GM19397 (cell line): Measurements from ENCODE around the gene MAP3K5.
"Not testable (repeated sequence)": the region's sequence is repeated elsewhere in the genome, so short reads cannot be mapped to it uniquely, and the experiment has no call there.

ENCODE experiments used
- ATAC-seq: cut with Tn5 transposase; IDR thresholded peaks from one replicate; pipeline ENCODE4 v1.9.1; 2021; ENCODE audit warnings: mild to moderate bottlenecking, moderate library complexity; ENCODE audit not compliant: unreplicated experiment

MAP3K5 gene

DNA sequence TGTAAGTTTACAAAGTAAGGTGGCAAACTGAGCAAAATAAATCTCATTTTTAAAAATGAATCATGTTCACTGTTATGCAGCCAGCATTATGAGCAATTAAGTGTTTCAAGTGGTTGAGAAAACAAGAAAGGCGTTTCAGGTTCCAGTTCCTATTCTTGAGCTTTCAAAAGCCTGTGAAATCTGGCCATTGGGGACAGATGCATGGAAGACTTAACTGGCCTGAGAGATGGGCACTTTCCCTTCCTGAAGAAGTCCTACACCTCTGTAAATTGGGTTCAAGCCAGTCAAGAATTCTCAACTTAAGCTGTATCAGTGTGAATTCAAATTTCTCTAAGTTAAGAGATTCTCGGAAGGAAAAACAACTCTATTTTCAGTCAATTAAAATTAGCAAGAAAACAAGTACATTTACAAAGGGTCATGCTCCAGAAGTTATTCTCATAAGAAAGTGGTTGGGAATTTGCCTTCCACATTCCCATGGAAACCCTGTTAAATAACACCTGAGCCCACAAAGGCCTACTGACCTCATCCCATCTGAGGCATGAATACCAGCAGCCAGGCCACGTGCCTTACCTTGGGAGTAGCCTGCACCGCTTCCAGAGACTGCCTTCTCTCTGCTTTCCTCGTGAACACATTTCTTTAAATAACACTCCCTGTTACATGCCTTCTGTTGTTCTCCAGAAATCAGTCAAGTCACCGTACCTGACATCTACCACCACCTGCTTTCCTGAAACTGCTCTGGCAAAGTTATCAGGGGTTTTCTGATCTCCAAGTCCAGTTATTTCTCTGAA, 19.4 kb downstream of the MAP3K5 start:
- peak; percentile 64 for ATAC-seq

DNA sequence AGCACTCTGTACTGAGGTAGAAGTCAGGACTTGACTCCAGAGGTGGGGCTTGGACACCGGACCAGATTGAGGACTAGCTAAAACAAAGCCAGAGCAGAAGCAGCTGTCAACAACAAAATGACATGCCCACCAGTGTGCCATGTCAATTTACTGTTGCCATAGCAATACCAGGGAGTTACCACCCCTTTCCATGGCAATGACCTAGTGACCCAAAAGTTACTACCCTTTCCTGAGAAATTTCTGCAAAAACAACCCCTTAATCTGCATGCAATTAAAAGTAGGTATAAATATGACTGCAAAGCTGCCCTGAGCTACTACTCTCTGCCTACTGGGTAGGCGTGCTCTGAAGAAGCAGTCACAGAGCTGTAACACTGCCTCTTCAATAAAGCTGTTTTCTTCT, 21.0 kb downstream of the MAP3K5 start:
- no peak for ATAC-seq

DNA sequence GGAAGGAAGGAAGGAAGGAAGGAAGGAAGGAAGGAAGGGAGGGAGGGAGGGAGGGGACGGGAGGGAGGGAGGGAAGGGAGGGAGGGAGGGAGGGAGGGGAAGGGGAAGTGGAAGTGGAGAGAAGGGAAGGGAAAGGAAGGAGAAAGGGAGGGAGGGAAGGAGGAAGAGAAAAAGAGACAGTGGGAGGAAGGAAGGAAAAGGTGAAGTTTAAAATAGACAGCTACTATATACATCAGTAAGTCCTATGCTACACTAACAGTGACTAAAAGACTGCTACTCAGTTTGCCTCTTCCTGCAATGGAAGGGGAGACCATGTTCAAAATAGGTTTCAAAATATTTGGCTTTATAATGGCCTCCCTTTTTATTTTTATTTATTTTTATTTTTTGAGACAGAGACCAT, 22.5 kb downstream of the MAP3K5 start:
- no peak for ATAC-seq

DNA sequence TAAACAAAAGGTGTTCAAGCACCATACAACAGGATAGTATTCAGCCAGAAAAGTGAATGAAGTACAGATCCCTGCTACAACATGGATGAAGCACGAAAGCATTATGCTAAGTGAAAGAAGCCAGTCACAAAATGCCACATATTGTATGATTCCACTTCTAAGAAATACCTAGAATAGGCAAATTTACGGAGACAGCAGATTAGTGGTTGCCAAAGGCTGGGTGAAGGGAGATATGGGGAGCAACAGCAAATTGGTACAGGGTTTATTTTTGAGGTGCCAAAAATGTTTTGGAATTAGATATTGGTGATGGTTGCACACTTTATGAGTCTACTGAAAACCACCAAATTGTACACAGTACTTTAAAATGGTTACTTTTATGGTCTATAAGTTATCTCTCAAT, 23.2 kb downstream of the MAP3K5 start:
- ATAC-seq: no peak

GRCh38 chr6:136767570-136768309, 24.5 kb downstream of the MAP3K5 start:
- ATAC-seq: no peak

- ATAC-seq: no peak
Observed at GRCh38 chr6:136767103-136767502, 25.2 kb downstream of the MAP3K5 start.

DNA sequence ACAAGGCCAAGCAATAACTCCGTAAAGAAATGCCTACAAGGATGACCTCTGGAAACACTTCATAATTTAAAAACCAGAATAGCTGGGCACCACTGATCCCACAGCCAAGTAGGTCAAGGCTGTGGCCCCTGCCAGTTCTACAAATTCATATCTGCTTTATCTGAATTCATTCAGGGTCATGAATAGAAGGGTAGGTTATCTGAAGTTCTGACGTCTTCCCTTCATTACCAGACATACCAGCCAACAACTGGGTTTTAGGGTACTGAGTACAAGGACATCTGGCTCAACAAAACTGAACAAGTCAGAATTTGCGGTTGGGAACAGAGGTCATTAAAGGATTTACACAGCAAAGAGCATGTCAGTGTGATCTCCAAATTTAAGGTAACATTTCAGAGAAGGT, 26.0 kb downstream of the MAP3K5 start:
- no peak for ATAC-seq

- ATAC-seq: no peak
Observed at GRCh38 chr6:136764517-136764993, 27.7 kb downstream of the MAP3K5 start.

DNA sequence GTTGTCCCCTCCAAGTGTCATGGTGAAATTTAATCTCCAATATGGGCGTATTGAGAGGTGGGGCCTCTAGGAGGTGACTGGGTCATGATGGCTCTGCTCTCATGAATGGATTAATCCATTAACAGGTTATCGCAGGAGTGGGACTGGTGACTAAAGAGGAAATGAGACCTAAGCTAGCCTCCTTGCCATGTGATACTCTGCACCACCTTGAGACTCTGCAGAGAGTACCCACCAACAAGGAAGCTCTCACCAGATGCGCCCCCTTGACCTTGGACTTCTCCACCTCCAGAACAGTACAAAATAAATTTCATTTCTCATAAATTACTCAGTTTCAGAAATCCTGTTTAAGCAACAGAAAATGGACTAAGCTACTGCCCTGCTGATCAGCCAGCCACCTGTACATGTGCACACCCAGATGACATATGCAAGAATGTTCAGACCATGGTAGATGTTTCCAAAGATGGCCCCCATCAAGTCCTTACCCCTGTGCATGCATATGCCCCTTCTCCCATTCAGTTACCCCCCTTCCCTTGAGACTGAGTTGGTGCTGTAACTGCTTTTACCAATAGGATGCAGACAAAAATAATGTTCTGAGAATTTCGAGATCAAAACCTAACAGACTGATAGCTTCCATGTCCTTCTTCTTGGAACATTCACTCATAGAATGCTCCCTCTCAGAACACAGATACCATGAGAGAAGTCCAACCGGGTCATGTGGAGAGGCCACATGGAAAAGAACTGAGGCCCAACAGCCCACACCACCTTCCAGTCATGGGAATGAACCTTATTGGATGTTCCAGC, 28.4 kb downstream of the MAP3K5 start:
- peak; percentile 44 for ATAC-seq

DNA sequence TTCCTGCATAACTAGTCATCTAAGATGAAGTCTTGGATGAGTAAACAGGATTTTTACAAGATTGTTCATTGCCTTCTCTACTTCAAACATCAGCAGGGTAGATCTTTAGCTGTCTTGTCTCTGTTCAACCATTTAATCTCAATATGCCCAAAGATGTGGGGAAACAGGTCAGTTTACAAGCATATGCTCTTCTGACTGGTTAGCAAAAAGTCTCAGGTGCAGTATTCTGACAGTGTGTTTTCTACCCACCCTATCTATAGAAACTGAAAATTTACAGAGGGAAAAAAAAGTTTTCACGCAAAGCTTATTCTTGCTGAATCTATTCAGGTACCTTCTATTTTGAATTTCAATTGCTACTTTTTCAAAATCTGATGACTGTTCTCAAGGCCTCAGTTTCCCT, 29.0 kb downstream of the MAP3K5 start:
- ATAC-seq: peak; percentile 23

- ATAC-seq: no peak
Observed at GRCh38 chr6:136762022-136762975, 30.0 kb downstream of the MAP3K5 start.

- ATAC-seq: no peak
Observed at GRCh38 chr6:136761227-136761922, 30.9 kb downstream of the MAP3K5 start.

DNA sequence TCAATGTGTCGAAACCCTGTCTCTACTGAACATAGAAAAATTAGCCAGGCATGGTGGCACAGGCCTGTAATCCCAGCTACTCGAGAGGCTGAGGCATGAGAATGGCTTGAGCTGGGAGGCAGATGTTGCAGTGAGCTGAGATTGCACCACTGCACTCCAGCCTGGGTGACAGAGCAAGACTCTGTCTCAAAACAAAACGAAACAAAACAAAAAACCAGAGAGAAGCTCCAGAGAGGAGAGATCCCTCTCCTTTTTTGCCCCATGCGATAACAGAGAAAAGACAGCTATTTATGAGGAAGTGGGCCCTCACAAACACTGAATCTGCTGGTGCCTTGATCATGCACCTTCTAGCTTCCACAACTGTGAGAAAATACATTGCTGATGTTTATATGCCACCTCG, 31.5 kb downstream of the MAP3K5 start:
- not testable (repeated sequence) for ATAC-seq

DNA sequence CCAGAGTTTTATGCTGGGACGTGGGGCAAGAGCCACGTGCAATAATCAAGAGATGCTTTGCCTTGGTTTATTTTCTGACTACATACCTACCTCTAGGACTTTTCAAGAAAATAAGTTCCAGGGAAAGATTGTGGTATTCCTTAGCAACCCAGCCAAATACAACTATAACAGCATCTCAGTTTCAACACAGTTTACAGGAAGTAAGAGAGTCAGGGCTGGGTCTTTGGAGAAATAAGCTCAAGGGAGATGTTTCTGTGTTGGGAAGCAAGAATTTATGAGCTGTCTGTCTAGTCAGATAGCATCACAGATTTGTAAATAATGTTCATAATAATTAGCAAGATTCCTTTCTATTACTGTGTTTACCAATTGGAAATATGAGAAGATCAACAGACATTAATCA, 35.1 kb downstream of the MAP3K5 start:
- no peak for ATAC-seq

DNA sequence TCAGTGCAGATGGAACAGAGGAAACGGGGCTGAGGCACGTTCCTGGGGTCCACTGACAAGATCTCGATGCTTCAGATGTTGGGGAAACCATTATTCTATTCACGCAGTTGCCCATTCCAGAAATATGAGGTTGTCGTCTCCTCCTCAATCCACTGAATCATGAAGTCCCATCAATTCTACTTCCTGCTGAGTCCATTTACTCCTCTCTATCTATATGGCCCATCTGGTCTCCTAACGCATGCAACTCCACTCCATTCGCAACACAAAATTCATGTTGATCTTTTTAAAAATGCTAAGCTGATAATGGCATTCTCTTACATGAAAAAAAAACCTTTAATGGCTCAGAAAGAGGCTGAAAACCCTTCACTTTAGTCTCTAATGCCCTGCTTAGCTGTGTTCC, 37.5 kb downstream of the MAP3K5 start:
- no peak for ATAC-seq

DNA sequence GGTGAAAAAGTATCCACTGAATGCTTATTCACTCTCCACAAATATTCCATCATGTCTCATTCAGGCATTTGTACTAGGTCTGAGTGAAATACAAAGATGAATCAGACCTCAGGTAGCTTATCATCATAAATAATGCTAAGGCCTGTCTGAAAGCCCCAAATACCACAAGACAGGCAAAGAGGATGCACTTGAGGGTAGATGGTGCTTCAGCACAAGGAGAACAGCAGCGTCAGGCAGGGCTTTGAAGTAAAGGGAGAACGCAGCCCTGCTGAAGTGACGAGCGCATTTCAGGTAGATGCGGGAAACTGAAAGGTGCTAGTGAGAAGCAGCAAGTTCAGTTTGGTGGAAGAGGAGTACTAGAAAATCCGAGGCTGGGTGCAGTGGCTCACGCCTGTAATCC, 38.7 kb downstream of the MAP3K5 start:
- ATAC-seq: no peak

DNA sequence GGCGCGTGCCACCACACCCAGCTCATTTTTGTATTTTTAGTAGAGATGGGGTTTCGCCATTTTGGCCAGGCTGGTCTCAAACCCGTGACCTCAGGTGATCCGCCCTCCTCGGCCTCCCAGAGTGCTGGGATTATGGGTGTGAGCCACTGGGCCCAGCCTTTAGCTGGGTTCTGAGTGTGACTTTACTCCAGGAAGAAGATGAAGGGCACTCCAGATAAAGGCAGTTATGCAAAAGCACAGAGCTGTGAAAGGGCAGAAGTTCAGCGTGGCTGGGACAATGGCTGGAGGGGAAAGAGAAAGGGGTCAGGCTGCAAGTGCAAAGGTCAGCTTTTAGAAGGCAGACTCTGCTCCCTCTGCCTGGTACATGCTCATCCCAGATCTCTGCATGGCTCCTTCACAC, 39.7 kb downstream of the MAP3K5 start:
- no peak for ATAC-seq

DNA sequence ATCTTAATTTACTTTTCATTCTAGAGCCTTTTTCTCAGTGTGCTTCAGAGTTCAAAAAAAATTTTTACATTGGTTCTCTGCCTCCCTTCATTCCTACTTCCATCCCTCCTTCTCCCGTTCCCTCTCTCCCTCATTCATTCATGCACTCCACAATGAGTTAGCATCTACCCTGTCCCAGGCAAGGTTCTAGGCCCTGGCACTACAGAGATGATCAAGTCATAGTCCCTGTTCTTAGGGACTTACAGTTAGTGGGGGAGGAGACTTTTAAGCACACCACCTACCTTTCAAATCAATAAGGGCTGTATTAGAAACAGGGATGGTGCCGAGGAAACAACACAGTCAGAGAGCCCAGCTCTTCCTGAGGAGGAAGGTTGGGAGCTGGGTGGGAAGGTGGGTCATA, 40.3 kb downstream of the MAP3K5 start:
- ATAC-seq: peak; percentile 9

DNA sequence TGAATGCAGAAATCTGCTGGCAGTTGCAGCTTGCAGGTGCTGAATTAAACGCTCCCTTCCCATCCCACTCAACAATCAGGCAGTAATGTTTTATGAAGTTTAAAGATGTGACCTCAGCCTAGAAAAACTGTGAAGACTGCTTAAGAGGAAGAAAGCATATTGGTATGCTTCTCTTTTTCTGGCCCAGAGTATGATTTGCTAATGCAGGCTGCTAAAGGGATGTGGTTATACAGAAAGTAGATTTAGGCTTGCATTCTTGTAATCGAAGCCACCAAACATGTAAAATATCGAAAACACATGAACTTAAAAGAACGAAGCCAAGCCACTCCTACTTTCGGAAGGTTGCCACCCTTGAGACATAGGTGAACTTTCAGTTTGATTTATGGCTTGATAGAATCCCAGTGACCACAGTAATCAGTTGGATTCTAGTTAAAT, 40.7 kb downstream of the MAP3K5 start:
- ATAC-seq: peak; percentile 91
